ENCODE measurements around the gene RAB4A. TPM values are rescaled to one million over a fixed set of nuclear protein-coding genes. Genes with fewer than 3 reads are reported as not detected.

RAB4A gene
- total and polyA plus RNA-seq, 9 of the 15 experiments (the other 6 are each of a cell fraction or from before 2014, with no cell fraction given), result 8.3 to 61.0 (median 26.7) TPM

GRCh38 chr1:229273507-229274232, 2.8 kb downstream of the RAB4A start (continued):
- TF ChIP-seq CTCFL (IDR thresholded peaks at IDR 0.05; ENCODE audit: borderline replicate concordance, insufficient read depth, low read depth, low read length, poor library complexity, severe bottlenecking), result no peak
- TF ChIP-seq ATF7 (IDR thresholded peaks at IDR 0.05), result no peak
- no peak for TF ChIP-seq GMEB1 (CRISPR knock-in tag; IDR thresholded peaks at IDR 0.05)
- TF ChIP-seq NR2F6 (CRISPR knock-in tag; IDR thresholded peaks at IDR 0.05), result no peak
- no peak for TF ChIP-seq DPF2 (IDR thresholded peaks at IDR 0.05)
- TF ChIP-seq ZNF232 (CRISPR knock-in tag; IDR thresholded peaks at IDR 0.05), result no peak

- Histone ChIP-seq H4K20me1 (replicated peaks; ENCODE audit: control insufficient read depth, insufficient read depth, low read length) (peaks cover 1% of the 10 kb centered on the region), H3K36me3 (ENCODE audit: control insufficient read depth, insufficient read depth, low read length) (peaks cover 8% of the 10 kb centered on the region), H3K4me3 (no peak overlapping the region), H2AFZ (ENCODE audit: low read depth, low read length) (no peak overlapping the region), H3K4me2 (ENCODE audit: insufficient read depth, low read length) (no peak overlapping the region), H3K4me1 (replicated peaks in 1 of 2; ENCODE audit: control insufficient read depth in 2 of 2, insufficient read depth in 2 of 2, low read length in 2 of 2) (peaks cover 27 to 57% of the 10 kb centered on the region in 2 experiments), H3K9ac (ENCODE audit: insufficient read depth in 1 of 2, low read depth in 2 of 2, low read length in 2 of 2) (no peak overlapping the region), H3K79me2 (ENCODE audit: control insufficient read depth, insufficient read depth, low read length) (peaks cover 89% of the 10 kb centered on the region), H3K27ac (ENCODE audit: extremely low read depth, low read depth, low read length) (no peak overlapping the region), H3K9me1 (ENCODE audit: control insufficient read depth, insufficient read depth, low read length) (no peaks in the 10 kb centered on the region), H3K9me3 (replicated peaks; ENCODE audit: control insufficient read depth, insufficient read depth, low read depth, low read length) (no peaks in the 10 kb centered on the region), H3K27me3 (ENCODE audit: control insufficient read depth in 2 of 2, insufficient read depth in 2 of 2, low read length in 2 of 2) (no peaks in the 10 kb centered on the region)
- 71% methylated on average over 2 of the region's 2 CpGs for WGBS (ENCODE audit: insufficient coverage, low coverage, missing lambda C conversion rate)
- CTCF ChIA-PET (ENCODE audit: low intra/inter-chr PET ratio), result no interaction called here
- in situ Hi-C loops (cut with MboI), result no loop called here
- no peak for ATAC-seq
- POLR2A ChIA-PET, result interaction anchor here (0.8 to 1.5 kb wide), 2 partner anchors 19 to 96 kb away, joined by 3 to 4 read pairs; no protein-coding TSS in a partner anchor
- BruUV-seq (replicated peaks), result no TSS peak
- intact Hi-C loops (cut with micrococcal nuclease), result loop anchor here (10.0 kb wide), 1 partner anchor 790 kb away; the partner anchor contains the start of gene GALNT2
- no peak for DNase-seq (ENCODE audit: extremely low read depth in 1 of 4, low spot score in 3 of 4)
- no peak for FAIRE-seq
- TF ChIP-seq CBFA2T3 (IDR thresholded peaks at IDR 0.05) (no peak), RUNX1 (IDR thresholded peaks at IDR 0.05; ENCODE audit: low read depth) (no peak), HDAC3 (IDR thresholded peaks at IDR 0.05; ENCODE audit: borderline replicate concordance, partially characterized antibody) (no peak), JUND (IDR thresholded peaks at IDR 0.05; ENCODE audit: borderline replicate concordance, low read depth, low read length) (0 out of 2 replicates have a peak, but pooled peaks have one; percentile 34), JUND (tag; IDR thresholded peaks at IDR 0.05; ENCODE audit: borderline replicate concordance, low read depth, low read length) (peak; percentile 69; the same call in 1 of the 3 replicates), ZBTB43 (CRISPR knock-in tag; IDR thresholded peaks at IDR 0.05) (no peak), GABPA (tag; conservative IDR thresholded peaks at IDR 0.05; ENCODE audit: low read depth) (no peak), KAT7 (CRISPR knock-in tag; IDR thresholded peaks at IDR 0.05; ENCODE audit: borderline replicate concordance) (no peak), ZNF174 (CRISPR knock-in tag; IDR thresholded peaks at IDR 0.05) (no peak), ZNF311 (CRISPR knock-in tag; IDR thresholded peaks at IDR 0.05) (no peak), GTF2E2 (tag; IDR thresholded peaks at IDR 0.05) (no peak)
These were observed 4.1 kb downstream of the RAB4A start for GRCh38 chr1:229275005-229275404.
